ENCODE results near the gene LIN37. TPM values are rescaled to one million over a fixed set of nuclear protein-coding genes. Genes with fewer than 3 reads are reported as not detected.
A peak's percentile ranks its signal among the peaks of the same experiment; 100 is the strongest.

Gene LIN37
- total RNA-seq, 1 donor: 9.0 TPM

GRCh38 chr19:35783469-35784434 lies 35.4 kb downstream of the LIN37 start:
- no peaks in the 10 kb centered on the region for H3K79me2 ChIP-seq (ENCODE audit: insufficient read depth, low read length)
- no peaks in the 10 kb centered on the region for H3K4me1 ChIP-seq (ENCODE audit: insufficient read depth, low read length)
- DNase-seq (ENCODE audit: insufficient read length, low spot score, missing footprints): peak; percentile 81
- H3K27me3 ChIP-seq (ENCODE audit: insufficient read depth, low read length): no peaks in the 10 kb centered on the region
- H3K27ac ChIP-seq (ENCODE audit: low read depth, low read length): no peak overlapping the region
- H4K20me1 ChIP-seq (ENCODE audit: insufficient read depth, low read length): no peaks in the 10 kb centered on the region
- no peak overlapping the region for H3K4me2 ChIP-seq (ENCODE audit: insufficient read depth, low read length)
- H3K9me3 ChIP-seq (ENCODE audit: low read depth, low read length): no peaks in the 10 kb centered on the region
- no peak overlapping the region for H2AFZ ChIP-seq (ENCODE audit: low read length)
- H3K4me3 ChIP-seq (ENCODE audit: insufficient read depth, low read length): no peak overlapping the region
- TF ChIP-seq CTCF (IDR thresholded peaks at IDR 0.05; ENCODE audit: extremely low read depth, low read depth, low read length): no peak
- no peaks in the 10 kb centered on the region for H3K36me3 ChIP-seq (ENCODE audit: insufficient read depth, low read length)

- Histone ChIP-seq H3K4me1 (ENCODE audit: insufficient read depth, low read length) (no peaks in the 10 kb centered on the region), H3K27ac (ENCODE audit: low read depth, low read length) (no peak overlapping the region), H3K36me3 (ENCODE audit: insufficient read depth, low read length) (no peaks in the 10 kb centered on the region), H3K4me3 (ENCODE audit: insufficient read depth, low read length) (no peak overlapping the region), H3K27me3 (ENCODE audit: insufficient read depth, low read length) (no peaks in the 10 kb centered on the region), H3K79me2 (ENCODE audit: insufficient read depth, low read length) (no peaks in the 10 kb centered on the region), H4K20me1 (ENCODE audit: insufficient read depth, low read length) (no peaks in the 10 kb centered on the region), H2AFZ (ENCODE audit: low read length) (no peak overlapping the region), H3K4me2 (ENCODE audit: insufficient read depth, low read length) (no peak overlapping the region), H3K9me3 (ENCODE audit: low read depth, low read length) (no peaks in the 10 kb centered on the region)
- no peak for TF ChIP-seq CTCF (IDR thresholded peaks at IDR 0.05; ENCODE audit: extremely low read depth, low read depth, low read length)
- DNase-seq (ENCODE audit: insufficient read length, low spot score, missing footprints): peak; percentile 75
These were observed 36.3 kb downstream of the LIN37 start for GRCh38 chr19:35784503-35785338.

- DNase-seq (ENCODE audit: insufficient read length, low spot score, missing footprints): no peak
- H3K27me3 ChIP-seq (ENCODE audit: insufficient read depth, low read length): no peaks in the 10 kb centered on the region
- no peak for TF ChIP-seq CTCF (IDR thresholded peaks at IDR 0.05; ENCODE audit: extremely low read depth, low read depth, low read length)
These were observed 36.9 kb downstream of the LIN37 start for GRCh38 chr19:35785339-35785627.

More at GRCh38 chr19:35785339-35785627, 36.9 kb downstream of the LIN37 start:
- Histone ChIP-seq H4K20me1 (ENCODE audit: insufficient read depth, low read length) (no peaks in the 10 kb centered on the region), H3K4me2 (ENCODE audit: insufficient read depth, low read length) (no peak overlapping the region), H3K27ac (ENCODE audit: low read depth, low read length) (no peak overlapping the region), H3K36me3 (ENCODE audit: insufficient read depth, low read length) (no peaks in the 10 kb centered on the region), H3K9me3 (ENCODE audit: low read depth, low read length) (no peaks in the 10 kb centered on the region), H3K79me2 (ENCODE audit: insufficient read depth, low read length) (no peaks in the 10 kb centered on the region), H3K4me3 (ENCODE audit: insufficient read depth, low read length) (no peak overlapping the region), H3K4me1 (ENCODE audit: insufficient read depth, low read length) (no peaks in the 10 kb centered on the region), H2AFZ (ENCODE audit: low read length) (no peak overlapping the region)
